ENCODE measurements around the gene STK10.

DNA sequence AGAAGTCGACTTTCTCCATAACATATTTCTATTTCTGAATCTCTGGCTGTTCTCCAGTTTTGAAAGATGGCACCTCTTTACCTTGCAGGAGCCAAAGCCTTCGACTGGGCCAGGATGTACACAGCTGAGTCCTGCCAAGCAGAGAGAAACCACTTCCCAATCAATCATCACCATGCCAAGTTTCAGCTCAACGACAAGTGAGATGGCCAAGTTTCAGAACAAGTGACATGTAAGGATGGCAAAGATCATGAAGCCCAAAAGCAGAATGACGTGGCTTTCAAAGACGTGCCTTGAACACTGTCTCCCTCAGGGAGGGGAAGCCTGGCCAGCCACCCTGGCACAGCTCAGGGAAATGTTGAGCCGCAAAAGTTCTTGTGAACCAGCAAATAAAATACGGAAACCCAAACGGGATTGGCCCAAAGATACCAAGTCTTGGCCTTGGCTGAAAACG, 17.7 kb downstream of the STK10 start:
- TF ChIP-seq POLR2AphosphoS5 (IDR thresholded peaks at IDR 0.05) (no peak), CTCF (IDR thresholded peaks at IDR 0.05) (no peak), POLR2A (IDR thresholded peaks at IDR 0.05) (no peak), EP300 (IDR thresholded peaks at IDR 0.05) (no peak)

Data from stomach (tissue), 4 donors.